PC-9 (cell line): ENCODE data around the gene CTAGE1. TPM values are rescaled to one million over a fixed set of nuclear protein-coding genes. Genes with fewer than 3 reads are reported as not detected.

Experiments
- BruUV-seq: library from RNA; stranded (reverse); fragments of 400-500 nt; replicated peaks from 2 replicates; lab custom pipeline; 2021; lab: Mats Ljungman, UMichigan
- CTCF ChIA-PET: fragments of 300-600 bp; sonication (Branson Sonifier 250); formaldehyde crosslinking; loops from one replicate; lab custom pipeline; 2022; ENCODE audit warnings: antibody characterized with exemption; lab: Charles Lee
- POLR2A ChIA-PET: fragments of 300-600 bp; sonication (Branson Sonifier 250); formaldehyde crosslinking; loops from one replicate; lab custom pipeline; 2022; ENCODE audit warnings: antibody characterized with exemption; ENCODE audit not compliant: unreplicated experiment; lab: Charles Lee
- DNase-seq, 2 experiments: peaks; one replicate each; pipeline versions ENCODE4 v3.0.0 to v3.0.0-alpha.2; 2015 to 2022; ENCODE audit warnings: mixed read lengths in 1 of 2
- H2AFZ ChIP-seq: fragments of 200-600 bp; sonication (generic); 2 replicates; pipeline ENCODE4 v1.8.1; 2017; ENCODE audit warnings: antibody characterized with exemption
- H3F3A ChIP-seq: fragments of 200-600 bp; sonication (generic); 2 replicates; pipeline ENCODE4 v1.8.1; 2017; ENCODE audit warnings: antibody characterized with exemption, mild to moderate bottlenecking, low read depth; ENCODE audit not compliant: insufficient read depth
- H3K27ac ChIP-seq: fragments of 200-600 bp; sonication (generic); 2 replicates; pipeline ENCODE4 v1.6.1; 2016; ENCODE audit warnings: mixed run types
- H3K27me3 ChIP-seq: fragments of 200-600 bp; sonication (generic); 2 replicates; pipeline ENCODE4 v1.6.1; 2016; ENCODE audit warnings: low read depth, mixed run types; ENCODE audit not compliant: insufficient read depth
- H3K36me3 ChIP-seq: fragments of 200-600 bp; sonication (generic); 2 replicates; pipeline ENCODE4 v1.6.1; 2016; ENCODE audit warnings: low read depth, mixed run types
- H3K4me1 ChIP-seq: fragments of 200-600 bp; sonication (generic); replicated peaks from 2 replicates; pipeline ENCODE4 v1.6.1; 2016; ENCODE audit warnings: mixed run types; ENCODE audit not compliant: insufficient read depth
- H3K4me2 ChIP-seq: fragments of 200-600 bp; sonication (generic); 2 replicates; pipeline ENCODE4 v1.6.1; 2017; ENCODE audit warnings: mixed run types
- H3K4me3 ChIP-seq: fragments of 200-600 bp; sonication (generic); 2 replicates; pipeline ENCODE4 v1.6.1; 2016; ENCODE audit warnings: mixed run types
- H3K79me2 ChIP-seq: fragments of 200-600 bp; sonication (generic); 2 replicates; pipeline ENCODE4 v1.6.1; 2017; ENCODE audit warnings: low read depth, mixed run types
- H3K9me2 ChIP-seq: fragments of 200-600 bp; sonication (generic); 2 replicates; pipeline ENCODE4 v1.8.1; 2017; ENCODE audit warnings: mild to moderate bottlenecking; ENCODE audit not compliant: insufficient read depth
- H3K9me3 ChIP-seq: fragments of 200-600 bp; sonication (generic); 2 replicates; pipeline ENCODE4 v1.8.1; 2016; ENCODE audit warnings: low read depth; ENCODE audit not compliant: insufficient read depth
- H4K20me1 ChIP-seq: fragments of 200-600 bp; sonication (generic); 2 replicates; pipeline ENCODE4 v1.8.1; 2017; ENCODE audit not compliant: insufficient read depth
- EZH2 ChIP-seq: fragments of 200-600 bp; sonication (generic); IDR thresholded peaks from 2 replicates; pipeline ENCODE4 v1.8.0; 2017; ENCODE audit warnings: antibody characterized with exemption, low read depth
- intact Hi-C: fragments of 100-400 bp; cut with micrococcal nuclease; formaldehyde crosslinking; loops from one replicate; pipeline ENCODE4 v1.10.0; 2022; ENCODE audit not compliant: unreplicated experiment
- total RNA-seq: library from RNA; stranded (reverse); gene quantifications from 2 replicates; pipeline ENCODE4 v1.2.3, GENCODE V29; 2021
- TF ChIP-seq, protein P1 (sequence below): fragments of 200-600 bp; sonication (generic); conservative IDR thresholded peaks from 2 replicates; pipeline ENCODE4 v1.6.1; 2017; ENCODE audit warnings: mixed run types, antibody characterized with exemption, mild to moderate bottlenecking, moderate library complexity

CTAGE1 gene
- total RNA-seq, 1 experiment from 2014 or later, result not detected

DNA sequence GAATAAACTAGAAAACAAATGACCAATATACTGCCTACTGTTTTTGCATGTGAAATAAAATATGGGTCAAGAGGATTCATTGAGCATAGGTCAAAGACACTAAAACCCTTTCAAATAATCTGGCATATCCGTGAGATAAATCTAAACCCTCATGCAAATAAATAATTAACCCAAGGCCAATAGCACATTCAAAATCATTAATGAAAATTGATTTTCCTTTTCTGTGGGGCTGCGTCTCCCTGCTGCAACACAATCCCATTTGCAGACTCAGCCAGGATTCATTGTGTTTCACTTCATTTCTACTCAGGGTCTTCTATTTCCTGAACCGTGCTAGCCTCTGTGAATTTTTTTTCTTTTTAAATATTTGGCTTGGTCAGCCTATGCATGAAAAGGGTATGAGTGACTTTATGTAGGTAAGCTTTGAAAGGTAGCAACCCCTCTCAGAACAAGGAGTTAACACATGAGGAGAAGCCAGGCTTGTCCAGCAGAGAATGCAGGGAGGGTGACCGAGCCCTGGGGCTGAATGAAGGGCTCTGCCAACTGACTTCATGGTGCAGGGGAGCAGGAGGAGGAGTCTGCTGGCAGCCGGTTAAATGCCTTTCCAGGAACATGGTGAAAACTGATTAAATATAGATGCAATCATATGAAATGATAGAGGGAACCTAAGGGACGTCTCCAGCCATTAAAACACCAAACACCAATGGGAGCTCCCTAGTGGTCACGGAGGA, 10.3 kb upstream of the CTAGE1 start:
- Histone ChIP-seq H3K9me3 (no peaks in the 10 kb centered on the region; the same call in 1 of the 2 replicates), H3K4me2 (peak overlapping the region; percentile 26; the same call in 1 of the 2 replicates), H3F3A (no peaks in the 10 kb centered on the region), H3K79me2 (no peaks in the 10 kb centered on the region), H3K27ac (no peak overlapping the region), H3K27me3 (no peaks in the 10 kb centered on the region), H3K9me2 (no peaks in the 10 kb centered on the region), H2AFZ (no peak overlapping the region), H3K36me3 (no peaks in the 10 kb centered on the region), H3K4me3 (no peak overlapping the region), H4K20me1 (no peaks in the 10 kb centered on the region), H3K4me1 (peaks cover 22% of the 10 kb centered on the region)
- CTCF ChIA-PET, result no interaction called here
- POLR2A ChIA-PET, result interaction anchor here (0.7 kb wide), 1 partner anchor 31 kb away, joined by 5 read pairs; no protein-coding TSS in a partner anchor
- DNase-seq, result no peak
- intact Hi-C loops, result no loop called here
- BruUV-seq, result no TSS peak
- no peak for TF ChIP-seq EZH2
- TF ChIP-seq, protein P1, sequence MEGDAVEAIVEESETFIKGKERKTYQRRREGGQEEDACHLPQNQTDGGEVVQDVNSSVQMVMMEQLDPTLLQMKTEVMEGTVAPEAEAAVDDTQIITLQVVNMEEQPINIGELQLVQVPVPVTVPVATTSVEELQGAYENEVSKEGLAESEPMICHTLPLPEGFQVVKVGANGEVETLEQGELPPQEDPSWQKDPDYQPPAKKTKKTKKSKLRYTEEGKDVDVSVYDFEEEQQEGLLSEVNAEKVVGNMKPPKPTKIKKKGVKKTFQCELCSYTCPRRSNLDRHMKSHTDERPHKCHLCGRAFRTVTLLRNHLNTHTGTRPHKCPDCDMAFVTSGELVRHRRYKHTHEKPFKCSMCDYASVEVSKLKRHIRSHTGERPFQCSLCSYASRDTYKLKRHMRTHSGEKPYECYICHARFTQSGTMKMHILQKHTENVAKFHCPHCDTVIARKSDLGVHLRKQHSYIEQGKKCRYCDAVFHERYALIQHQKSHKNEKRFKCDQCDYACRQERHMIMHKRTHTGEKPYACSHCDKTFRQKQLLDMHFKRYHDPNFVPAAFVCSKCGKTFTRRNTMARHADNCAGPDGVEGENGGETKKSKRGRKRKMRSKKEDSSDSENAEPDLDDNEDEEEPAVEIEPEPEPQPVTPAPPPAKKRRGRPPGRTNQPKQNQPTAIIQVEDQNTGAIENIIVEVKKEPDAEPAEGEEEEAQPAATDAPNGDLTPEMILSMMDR, result no peak

DNA sequence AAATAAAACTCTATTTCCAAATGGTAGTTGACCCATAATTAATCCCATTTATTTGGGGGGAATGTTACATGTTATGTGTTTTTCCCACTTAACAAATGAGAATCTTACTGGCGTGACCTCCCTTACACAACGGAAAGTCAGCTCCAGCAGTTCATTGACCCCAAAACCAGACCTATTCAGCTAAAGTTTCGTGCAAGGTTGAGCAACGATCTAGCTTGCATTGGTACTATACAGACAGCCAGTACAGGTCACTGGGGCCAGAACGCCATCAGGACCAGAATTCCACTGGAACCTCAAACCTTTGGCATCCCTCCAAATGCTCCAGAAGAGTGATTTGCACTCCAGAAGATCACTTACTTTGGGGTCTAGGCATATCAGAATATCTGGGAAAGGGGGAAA, 6.8 kb upstream of the CTAGE1 start:
- no peaks in the 10 kb centered on the region for H3K27me3 ChIP-seq
- no peaks in the 10 kb centered on the region for H3F3A ChIP-seq
- no peaks in the 10 kb centered on the region; the same call in 1 of the 2 replicates for H3K9me3 ChIP-seq
- H4K20me1 ChIP-seq, result no peaks in the 10 kb centered on the region
- H3K4me2 ChIP-seq, result no peak overlapping the region
- TF ChIP-seq, protein P1, result no peak
- TF ChIP-seq EZH2, result no peak
- no peaks in the 10 kb centered on the region for H3K36me3 ChIP-seq
- peaks cover 11% of the 10 kb centered on the region; the same call in 1 of the 2 replicates for H3K4me1 ChIP-seq
- no TSS peak for BruUV-seq
- no peak overlapping the region for H3K27ac ChIP-seq
- ChIA-PET POLR2A (no interaction called here), CTCF (no interaction called here)
- no peak overlapping the region for H3K4me3 ChIP-seq
- no peaks in the 10 kb centered on the region for H3K79me2 ChIP-seq
- H3K9me2 ChIP-seq, result no peaks in the 10 kb centered on the region
- intact Hi-C loops, result no loop called here
- no peak for DNase-seq
- no peak overlapping the region for H2AFZ ChIP-seq

DNA sequence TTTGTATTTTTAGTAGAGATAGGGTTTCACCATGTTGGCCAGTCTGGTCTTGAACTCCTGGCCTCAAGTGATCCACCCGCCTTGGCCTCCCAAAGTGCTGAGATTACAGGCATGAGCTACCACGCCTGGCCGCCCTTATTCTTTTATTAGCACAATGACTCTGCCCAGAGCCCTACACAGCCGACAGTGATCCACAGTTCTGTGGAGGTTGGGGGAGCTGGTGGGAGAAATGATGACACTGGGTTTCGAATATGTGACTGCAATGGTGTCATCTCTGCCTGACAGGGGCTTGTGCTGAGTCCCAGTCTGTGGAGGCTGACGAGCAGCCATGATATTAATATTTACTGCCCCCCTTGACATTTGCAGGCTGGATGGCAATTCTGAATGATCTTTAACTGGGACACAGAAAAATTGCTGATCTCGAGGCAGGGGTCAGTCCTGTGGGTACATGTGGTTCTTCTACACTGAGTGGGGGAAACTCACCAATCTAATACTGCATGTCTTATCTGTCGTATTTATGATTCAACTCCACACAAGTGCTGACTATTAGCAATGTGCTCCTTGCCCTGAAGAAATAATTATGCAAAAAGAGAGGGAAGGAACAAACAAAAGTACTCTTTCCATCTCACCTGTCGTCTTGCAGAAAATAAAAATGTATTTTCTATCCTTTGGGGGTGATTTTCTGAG, 6.3 kb upstream of the CTAGE1 start:
- no peaks in the 10 kb centered on the region for H3K79me2 ChIP-seq
- H3K27ac ChIP-seq, result no peak overlapping the region
- no TSS peak for BruUV-seq
- H3K36me3 ChIP-seq, result no peaks in the 10 kb centered on the region
- H3K4me1 ChIP-seq, result peaks cover 9% of the 10 kb centered on the region; the same call in 1 of the 2 replicates
- H3K4me2 ChIP-seq, result no peak overlapping the region
- no peaks in the 10 kb centered on the region for H3K27me3 ChIP-seq
- H4K20me1 ChIP-seq, result no peaks in the 10 kb centered on the region
- TF ChIP-seq EZH2, result no peak
- TF ChIP-seq, protein P1, result no peak
- no peaks in the 10 kb centered on the region for H3K9me2 ChIP-seq
- H3K9me3 ChIP-seq, result no peaks in the 10 kb centered on the region; the same call in 1 of the 2 replicates
- POLR2A ChIA-PET, result interaction anchor here (0.6 kb wide), 1 partner anchor 1448 kb away, joined by 3 read pairs; no protein-coding TSS in a partner anchor
- intact Hi-C loops, result no loop called here
- CTCF ChIA-PET, result no interaction called here
- H2AFZ ChIP-seq, result no peak overlapping the region
- H3K4me3 ChIP-seq, result no peak overlapping the region
- H3F3A ChIP-seq, result no peaks in the 10 kb centered on the region
- no peak for DNase-seq
